Body of pancreas (tissue), 4 donors: ENCODE data around the gene SYT9. TPM values are rescaled to one million over a fixed set of nuclear protein-coding genes. Genes with fewer than 3 reads are reported as not detected.

Experiments
- ATAC-seq: fragments of 150-250 bp; one replicate; pipeline ENCODE4 v1.9.1; 2016
- DNase-seq, 4 donors: peaks; one replicate each; pipeline ENCODE4 v3.0.0-alpha.2; 2019
- H3K27ac ChIP-seq, 4 donors: fragments of 200-600 bp; sonication (generic); 1 replicate in 3 of 4; 2 replicates in 1 of 4; pipeline versions ENCODE4 v1.5.1 to v1.6.1; 2016 to 2019; ENCODE audit warnings: mild to moderate bottlenecking in 1 of 4, mixed read lengths in 1 of 4, moderate library complexity in 1 of 4
- H3K27me3 ChIP-seq, 2 donors: fragments of 200-600 bp; sonication (generic); one replicate each; pipeline ENCODE4 v1.6.0; 2016; ENCODE audit warnings: mild to moderate bottlenecking in 1 of 2
- H3K36me3 ChIP-seq, 2 donors: fragments of 200-600 bp; sonication (generic); replicated peaks in 1 of 2; 2 replicates each; pipeline ENCODE4 v1.5.1; 2016; ENCODE audit warnings: low read depth in 2 of 2; ENCODE audit not compliant: insufficient read depth in 1 of 2
- H3K4me1 ChIP-seq: fragments of 200-600 bp; sonication (generic); one replicate; pipeline ENCODE4 v1.6.0; 2016
- H3K4me3 ChIP-seq, 2 donors: fragments of 200-600 bp; sonication (generic); 1 replicate in 1 of 2; 2 replicates in 1 of 2; pipeline ENCODE4 v1.5.1; 2016 to 2019
- H3K9me3 ChIP-seq, 3 donors: fragments of 200-600 bp; sonication (generic); 1 replicate in 2 of 3; 2 replicates in 1 of 3; pipeline ENCODE4 v1.5.1; 2016
- POLR2A ChIP-seq, 3 donors: fragments of 450-650 bp; IDR thresholded peaks; one replicate each; pipeline ENCODE4 v1.6.1; 2016; ENCODE audit warnings: antibody characterized with exemption in 3 of 3, mild to moderate bottlenecking in 2 of 3
- WGBS, 2 donors: methylation state at CpG; one replicate each; pipeline ENCODE4 v1.1.5; 2017; 5-methylcytosine and 5-hydroxymethylcytosine counted together
- intact Hi-C: fragments of 100-400 bp; cut with DNase I; formaldehyde crosslinking; loops from one replicate; pipeline ENCODE4 v1.15.1; 2023
- total RNA-seq, 2 donors: library from RNA; depleted of rRNA; stranded (reverse); fragments of >200 nt; gene quantifications; one replicate each; pipeline ENCODE4 v1.1.0, GENCODE V29; 2016
- TF ChIP-seq, protein P1 (sequence below), 7 experiments: fragments of 450-650 bp in 4 of 7; fragments of 200-600 bp in 3 of 7; sonication (generic) in 3 of 7; IDR thresholded peaks; one replicate each; pipeline ENCODE4 v1.5.1; 2016 to 2019; ENCODE audit warnings: antibody characterized with exemption in 7 of 7

The SYT9 gene, protein sequence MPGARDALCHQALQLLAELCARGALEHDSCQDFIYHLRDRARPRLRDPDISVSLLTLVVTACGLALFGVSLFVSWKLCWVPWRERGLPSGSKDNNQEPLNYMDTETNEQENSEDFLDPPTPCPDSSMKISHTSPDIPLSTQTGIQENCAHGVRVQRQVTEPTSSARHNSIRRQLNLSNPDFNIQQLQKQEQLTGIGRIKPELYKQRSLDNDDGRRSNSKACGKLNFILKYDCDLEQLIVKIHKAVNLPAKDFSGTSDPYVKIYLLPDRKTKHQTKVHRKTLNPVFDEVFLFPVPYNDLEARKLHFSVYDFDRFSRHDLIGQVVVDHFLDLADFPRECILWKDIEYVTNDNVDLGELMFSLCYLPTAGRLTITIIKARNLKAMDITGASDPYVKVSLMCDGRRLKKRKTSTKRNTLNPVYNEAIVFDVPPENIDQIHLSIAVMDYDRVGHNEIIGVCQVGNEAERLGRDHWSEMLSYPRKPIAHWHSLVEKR
- total RNA-seq = 1 to 10 TPM in 1 of 2 donors, not detected in 1; 1.0 TPM

DNA sequence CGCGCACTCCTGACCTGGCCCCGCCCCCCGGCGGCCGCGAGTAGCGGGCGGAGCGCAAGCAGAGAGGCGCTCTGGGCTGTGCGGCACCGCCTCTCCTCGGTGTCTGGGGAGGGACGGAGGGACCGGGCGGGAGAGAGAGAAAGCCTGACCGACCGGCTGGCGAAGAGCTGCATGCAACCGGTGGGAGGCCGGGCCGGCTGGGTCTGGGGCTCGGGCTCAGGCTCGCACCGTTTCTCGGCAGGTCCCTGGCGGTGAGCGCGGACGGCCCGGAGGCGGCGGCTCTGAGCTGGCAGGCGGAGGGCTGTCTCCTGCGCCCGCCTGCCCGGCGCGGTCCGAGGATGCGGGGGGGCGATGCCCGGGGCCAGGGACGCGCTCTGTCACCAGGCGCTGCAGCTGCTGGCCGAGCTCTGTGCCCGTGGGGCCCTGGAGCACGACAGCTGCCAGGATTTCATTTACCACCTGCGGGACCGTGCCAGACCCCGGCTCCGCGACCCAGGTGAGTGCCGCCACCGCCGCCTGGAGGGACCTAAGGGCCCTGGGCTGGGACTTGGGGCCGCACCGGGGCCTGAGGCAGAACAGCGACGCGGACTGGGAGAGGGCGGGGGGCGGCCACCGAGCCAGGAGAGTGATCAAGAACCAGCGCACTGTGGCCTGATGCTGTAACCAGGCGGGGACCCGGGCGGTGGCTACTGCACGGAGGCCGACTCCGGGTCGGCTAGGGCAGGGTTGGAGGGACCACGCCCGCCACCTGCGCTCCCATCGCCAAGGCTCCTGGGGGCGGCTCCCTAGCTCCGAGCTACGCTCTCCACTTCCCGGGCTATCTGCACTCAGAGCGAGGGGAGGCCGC is at the start of gene SYT9:
Gene SYT9 (plus strand): TSS at position 69 of the 847 bp plus-strand sequence. CDS start 283 bp downstream, at position 352.
- Histone ChIP-seq H3K4me3 (peak within 1 kb of the TSS; percentile 31 to 43), H3K36me3 (no peaks in the 10 kb centered on the region), H3K27me3 (no peaks in the 10 kb centered on the region), H3K9me3 (no peaks in the 10 kb centered on the region), H3K27ac (peak within 1 kb of the TSS in 2 of 4 donors; percentile 18 to 35), H3K4me1 (peaks cover 10% of the 10 kb centered on the region)
- peak in 2 of 3 donors; percentile 17 to 26 for TF ChIP-seq POLR2A (IDR thresholded peaks at IDR 0.05)
- TF ChIP-seq, protein P1, sequence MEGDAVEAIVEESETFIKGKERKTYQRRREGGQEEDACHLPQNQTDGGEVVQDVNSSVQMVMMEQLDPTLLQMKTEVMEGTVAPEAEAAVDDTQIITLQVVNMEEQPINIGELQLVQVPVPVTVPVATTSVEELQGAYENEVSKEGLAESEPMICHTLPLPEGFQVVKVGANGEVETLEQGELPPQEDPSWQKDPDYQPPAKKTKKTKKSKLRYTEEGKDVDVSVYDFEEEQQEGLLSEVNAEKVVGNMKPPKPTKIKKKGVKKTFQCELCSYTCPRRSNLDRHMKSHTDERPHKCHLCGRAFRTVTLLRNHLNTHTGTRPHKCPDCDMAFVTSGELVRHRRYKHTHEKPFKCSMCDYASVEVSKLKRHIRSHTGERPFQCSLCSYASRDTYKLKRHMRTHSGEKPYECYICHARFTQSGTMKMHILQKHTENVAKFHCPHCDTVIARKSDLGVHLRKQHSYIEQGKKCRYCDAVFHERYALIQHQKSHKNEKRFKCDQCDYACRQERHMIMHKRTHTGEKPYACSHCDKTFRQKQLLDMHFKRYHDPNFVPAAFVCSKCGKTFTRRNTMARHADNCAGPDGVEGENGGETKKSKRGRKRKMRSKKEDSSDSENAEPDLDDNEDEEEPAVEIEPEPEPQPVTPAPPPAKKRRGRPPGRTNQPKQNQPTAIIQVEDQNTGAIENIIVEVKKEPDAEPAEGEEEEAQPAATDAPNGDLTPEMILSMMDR (IDR thresholded peaks at IDR 0.05) = peak in 1 of 7 experiments; percentile 8
- ATAC-seq (peak; percentile 87), DNase-seq (peak; percentile 65 to 78 (median 67))
- 1% methylated on average over 70 of the region's 84 CpGs; no CpG with 5 or more reads in 1 of the 2 donors for WGBS, 2 donors
- intact Hi-C loops = no loop called here

- no peak for ATAC-seq
- 83 to 88% methylated on average over 3 of the region's 3 CpGs for WGBS, 2 donors
These were observed 49.3 kb upstream of the SYT9 start for GRCh38 chr11:7202412-7202811.

DNA sequence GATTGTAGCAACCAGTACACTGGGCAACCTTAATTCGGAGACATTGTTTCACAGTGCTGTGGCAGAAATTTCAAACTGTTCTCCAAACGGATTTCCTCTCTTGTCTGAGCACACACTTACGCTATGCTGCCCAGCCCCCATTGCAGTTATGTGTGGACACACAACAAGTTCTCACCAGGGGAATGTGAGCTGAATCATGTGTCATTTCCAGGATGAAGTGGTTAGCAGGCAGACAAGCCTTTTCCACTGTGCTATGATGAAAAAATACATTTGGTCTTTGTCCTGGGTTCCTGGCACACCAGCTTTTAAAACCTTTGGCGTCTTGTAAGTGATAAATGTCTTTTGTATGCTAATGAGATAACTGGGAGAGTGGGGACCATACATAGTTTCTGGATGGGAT is 46.9 kb upstream of the SYT9 start:
- H3K4me1 ChIP-seq = no peaks in the 10 kb centered on the region
- no peaks in the 10 kb centered on the region for H3K36me3 ChIP-seq
- WGBS, 2 donors = 32 to 35% methylated on average over 4 of the region's 4 CpGs
- DNase-seq = no peak
- H3K4me3 ChIP-seq = no peak overlapping the region
- no peaks in the 10 kb centered on the region for H3K9me3 ChIP-seq
- TF ChIP-seq, protein P1 (IDR thresholded peaks at IDR 0.05) = no peak
- TF ChIP-seq POLR2A (IDR thresholded peaks at IDR 0.05) = no peak
- H3K27me3 ChIP-seq = no peaks in the 10 kb centered on the region
- H3K27ac ChIP-seq = no peak overlapping the region
- ATAC-seq = no peak
- intact Hi-C loops = no loop called here

More at GRCh38 chr11:7202412-7202811, 49.3 kb upstream of the SYT9 start:
- no peak for TF ChIP-seq POLR2A (IDR thresholded peaks at IDR 0.05)
- TF ChIP-seq, protein P1 (IDR thresholded peaks at IDR 0.05) = no peak
- no peak overlapping the region for H3K4me3 ChIP-seq
- H3K9me3 ChIP-seq = no peaks in the 10 kb centered on the region
- DNase-seq = no peak
- H3K4me1 ChIP-seq = no peaks in the 10 kb centered on the region
- H3K27ac ChIP-seq = no peak overlapping the region
- H3K27me3 ChIP-seq = no peaks in the 10 kb centered on the region
- H3K36me3 ChIP-seq = no peaks in the 10 kb centered on the region
- intact Hi-C loops = no loop called here

DNA sequence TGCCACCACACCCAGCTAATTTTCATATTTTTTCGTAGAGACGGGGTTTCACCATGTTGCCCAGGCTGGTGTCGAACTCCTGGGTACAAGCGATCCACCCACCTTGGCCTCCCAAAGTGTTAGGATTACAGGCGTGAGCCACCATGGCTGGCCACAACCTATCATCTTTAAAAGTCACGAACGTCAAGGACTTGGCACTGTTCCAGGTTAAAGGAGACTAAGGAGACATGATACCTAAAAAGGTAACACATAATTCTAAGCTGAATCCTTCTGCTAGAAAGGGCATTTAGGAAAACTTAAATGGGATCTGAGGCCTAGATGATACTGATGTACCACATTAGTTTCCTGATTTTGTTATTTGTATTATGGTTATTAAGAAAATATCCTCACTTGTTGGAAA is 43.3 kb upstream of the SYT9 start:
- DNase-seq = no peak
- intact Hi-C loops = no loop called here
- Histone ChIP-seq H3K4me1 (no peaks in the 10 kb centered on the region), H3K9me3 (no peaks in the 10 kb centered on the region), H3K36me3 (no peaks in the 10 kb centered on the region), H3K27me3 (no peaks in the 10 kb centered on the region), H3K27ac (no peak overlapping the region), H3K4me3 (no peak overlapping the region)
- TF ChIP-seq, protein P1 (IDR thresholded peaks at IDR 0.05) = no peak
- no peak for TF ChIP-seq POLR2A (IDR thresholded peaks at IDR 0.05)
- 73 to 76% methylated on average over 7 of the region's 7 CpGs for WGBS, 2 donors
- no peak for ATAC-seq
